GM03348 (cell line): Measurements from ENCODE around the gene TRIM15.
"Not testable (repeated sequence)": the region's sequence is repeated elsewhere in the genome, so short reads cannot be mapped to it uniquely, and the experiment has no call there.

Source experiments
- DNase-seq: peaks from one replicate; pipeline ENCODE4 v3.0.0; 2012; ENCODE audit warnings: low spot score

TRIM15 gene

DNA sequence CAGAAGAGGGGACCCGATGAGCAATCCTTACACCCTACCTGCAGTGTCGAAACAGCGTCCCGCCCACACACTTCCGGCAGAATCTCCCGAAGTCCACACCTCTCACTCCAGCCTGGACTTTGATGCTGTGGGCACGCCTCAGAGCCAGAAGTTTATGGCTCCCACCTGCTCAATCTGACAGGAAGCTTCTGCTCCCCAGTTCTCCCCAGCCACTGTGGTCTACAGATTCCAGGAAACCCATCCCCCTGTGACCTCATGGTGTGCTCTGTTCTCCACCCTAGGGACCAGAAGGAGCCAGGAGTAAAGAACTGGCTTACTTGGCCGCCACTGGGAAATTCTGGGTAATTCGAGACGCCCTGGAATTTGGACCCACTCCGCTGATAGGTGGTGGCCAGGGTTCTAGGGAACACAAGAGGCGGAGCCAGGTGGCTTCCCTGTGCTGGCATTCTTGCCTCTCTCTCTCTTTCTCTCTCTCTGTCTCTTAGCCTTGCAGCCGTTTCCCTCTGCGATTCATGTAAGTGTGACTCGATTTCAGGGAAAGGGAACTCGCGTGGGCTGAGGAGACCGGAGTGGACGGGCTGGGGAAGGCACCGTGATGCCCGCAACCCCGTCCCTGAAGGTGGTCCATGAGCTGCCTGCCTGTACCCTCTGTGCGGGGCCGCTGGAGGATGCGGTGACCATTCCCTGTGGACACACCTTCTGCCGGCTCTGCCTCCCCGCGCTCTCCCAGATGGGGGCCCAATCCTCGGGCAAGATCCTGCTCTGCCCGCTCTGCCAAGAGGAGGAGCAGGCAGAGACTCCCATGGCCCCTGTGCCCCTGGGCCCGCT lies at the start of gene TRIM15:
Gene TRIM15, plus strand, starts transcription at position 457 of the 828 bp plus-strand sequence. Its CDS starts 139 bp downstream, at position 596.
- DNase-seq: no peak

DNA sequence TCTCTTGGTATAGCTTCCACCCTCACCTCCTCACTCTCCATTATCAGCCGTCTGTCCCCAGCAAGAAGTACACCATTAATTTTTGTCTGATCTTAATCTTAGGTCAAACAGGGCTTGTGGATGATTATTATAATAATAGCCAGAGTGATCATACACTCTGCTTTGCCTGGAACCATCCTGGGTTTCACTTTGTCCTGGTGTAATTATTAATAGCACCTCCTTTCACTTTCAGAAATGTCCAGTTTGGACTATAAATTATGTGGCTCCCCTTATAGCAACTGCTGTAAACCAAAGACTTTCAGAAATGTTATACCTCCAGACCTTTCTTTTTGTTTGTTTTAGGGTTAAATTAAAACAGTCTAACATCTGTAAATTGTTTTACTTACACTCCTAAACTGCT lies 49.5 kb upstream of the TRIM15 start:
- no peak for DNase-seq

DNA sequence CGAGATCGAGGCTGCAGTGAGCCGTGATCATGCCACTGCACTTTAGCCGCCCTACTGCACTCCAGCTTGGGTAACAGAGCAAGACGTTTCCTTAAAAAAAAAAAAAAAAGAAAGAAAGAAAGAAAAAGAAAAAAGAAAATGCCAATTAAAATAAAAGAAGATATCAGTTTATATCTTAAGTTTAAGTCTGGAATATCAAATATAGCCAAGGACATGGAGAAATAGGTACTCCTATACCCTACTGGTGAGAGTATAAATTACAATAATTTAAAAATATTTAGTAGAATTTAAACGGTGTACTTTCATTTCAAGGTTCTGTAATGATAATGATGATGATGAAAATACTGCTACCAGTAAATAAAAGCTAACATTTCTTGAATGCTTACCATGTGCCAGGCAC lies 46.6 kb upstream of the TRIM15 start:
- no peak for DNase-seq

GRCh38 chr6:30118691-30119090 lies 44.7 kb upstream of the TRIM15 start:
- not testable (repeated sequence) for DNase-seq

DNA sequence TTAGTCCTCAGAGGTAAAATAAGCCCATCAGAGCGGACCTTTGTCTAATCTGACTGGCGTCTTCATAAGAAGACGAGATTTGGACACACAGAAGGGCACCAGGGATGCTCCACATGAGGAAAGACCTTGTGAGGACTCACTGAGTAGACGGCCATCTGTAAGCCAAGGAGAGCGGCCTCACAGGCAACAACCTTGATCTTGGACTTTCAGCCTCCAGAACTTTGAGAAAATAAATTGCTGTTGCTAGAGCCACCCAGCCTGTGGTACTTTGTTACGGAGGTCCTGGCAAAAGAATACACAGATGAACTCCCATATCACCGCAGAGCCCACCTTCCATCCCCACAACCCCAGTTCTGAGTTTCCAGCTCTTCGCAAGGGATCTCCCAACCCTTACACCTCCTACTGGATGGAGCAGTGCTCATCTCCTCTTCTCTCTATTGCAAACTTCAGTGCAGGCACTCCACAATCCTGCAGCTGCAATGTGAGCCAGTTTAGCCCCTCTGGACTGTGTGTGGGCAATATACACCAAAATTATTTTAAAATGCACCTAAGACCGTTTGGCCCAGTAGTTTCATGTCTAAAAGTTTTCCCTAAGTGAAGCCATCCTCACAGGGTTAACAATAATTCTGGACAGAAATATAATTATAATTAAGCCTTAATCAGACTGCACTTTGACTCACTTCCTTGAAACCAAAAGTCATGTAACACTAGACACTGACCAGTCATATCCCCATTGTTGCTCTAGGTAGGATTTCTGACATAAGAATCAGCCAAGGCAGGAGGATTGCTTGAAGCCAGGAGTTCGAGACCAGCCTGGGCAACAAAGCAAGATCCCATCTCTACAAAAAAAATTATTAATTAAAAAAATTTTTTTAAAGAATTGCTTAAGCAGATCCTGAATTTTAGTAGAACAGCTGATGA lies 41.6 kb upstream of the TRIM15 start:
- DNase-seq: no peak

DNA sequence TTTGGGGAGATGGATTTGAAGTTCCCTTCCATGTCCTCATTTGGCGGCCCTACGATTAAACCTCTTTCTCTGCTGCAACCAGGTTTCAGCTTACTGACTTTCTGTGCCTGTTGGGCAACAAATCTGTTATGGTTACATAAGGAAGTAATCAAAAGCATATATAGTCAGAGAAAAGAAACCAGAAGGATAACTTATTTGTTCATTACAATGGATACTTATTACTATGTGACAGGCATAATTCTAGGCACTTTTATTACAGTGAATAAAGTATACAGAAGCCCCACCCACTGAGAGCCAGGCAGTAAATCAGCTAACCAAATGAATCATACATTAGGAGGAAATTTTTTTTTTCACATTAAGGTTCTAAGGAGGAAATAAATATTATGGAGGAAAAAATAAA lies 40.8 kb upstream of the TRIM15 start:
- no peak for DNase-seq

DNA sequence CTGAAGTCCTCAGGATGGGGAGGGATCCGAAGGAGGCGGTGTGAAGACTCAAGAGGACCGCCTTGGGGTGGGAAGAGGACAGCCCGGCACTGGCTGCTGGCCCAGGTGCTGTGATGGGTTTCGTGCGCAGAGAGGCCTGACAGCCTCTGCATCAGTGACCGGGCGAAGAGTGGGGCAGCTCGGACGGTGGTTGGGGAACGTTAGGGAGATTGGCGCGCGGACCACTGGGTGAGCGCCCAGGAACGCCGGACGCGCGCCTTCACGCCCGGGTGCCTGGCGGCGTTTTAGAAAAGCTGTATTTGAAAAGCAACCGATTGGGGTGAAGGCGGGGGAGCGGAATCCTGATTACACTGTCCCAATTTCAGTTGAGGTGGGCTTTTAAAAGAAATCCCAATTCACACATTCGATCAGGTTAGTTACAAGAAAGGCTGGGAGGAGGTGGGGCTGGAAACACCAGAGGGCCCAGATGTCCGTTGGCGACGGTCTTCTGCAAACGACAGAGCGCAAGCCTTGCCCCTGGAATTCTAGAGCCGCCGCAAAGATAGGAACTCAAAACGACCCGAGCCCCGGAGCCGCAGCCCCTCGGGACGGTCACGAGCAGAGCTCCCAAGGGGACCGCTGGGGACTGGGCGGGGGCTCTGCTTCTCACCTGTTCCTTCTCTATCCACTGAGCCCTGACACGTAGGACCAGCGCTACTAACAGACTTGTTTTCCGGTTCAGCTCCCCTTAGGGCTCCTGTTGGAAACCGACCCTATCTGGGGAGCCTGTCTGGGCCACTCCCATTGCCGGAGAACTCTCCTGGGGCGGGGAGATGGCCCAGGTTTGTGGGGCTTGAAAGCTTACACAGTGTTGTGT lies 35.9 kb upstream of the TRIM15 start:
- no peak for DNase-seq

- no peak for DNase-seq
Measured at GRCh38 chr6:30129265-30130178, 33.8 kb upstream of the TRIM15 start.

- no peak for DNase-seq
Measured at GRCh38 chr6:30130179-30130679, 33.1 kb upstream of the TRIM15 start.

DNA sequence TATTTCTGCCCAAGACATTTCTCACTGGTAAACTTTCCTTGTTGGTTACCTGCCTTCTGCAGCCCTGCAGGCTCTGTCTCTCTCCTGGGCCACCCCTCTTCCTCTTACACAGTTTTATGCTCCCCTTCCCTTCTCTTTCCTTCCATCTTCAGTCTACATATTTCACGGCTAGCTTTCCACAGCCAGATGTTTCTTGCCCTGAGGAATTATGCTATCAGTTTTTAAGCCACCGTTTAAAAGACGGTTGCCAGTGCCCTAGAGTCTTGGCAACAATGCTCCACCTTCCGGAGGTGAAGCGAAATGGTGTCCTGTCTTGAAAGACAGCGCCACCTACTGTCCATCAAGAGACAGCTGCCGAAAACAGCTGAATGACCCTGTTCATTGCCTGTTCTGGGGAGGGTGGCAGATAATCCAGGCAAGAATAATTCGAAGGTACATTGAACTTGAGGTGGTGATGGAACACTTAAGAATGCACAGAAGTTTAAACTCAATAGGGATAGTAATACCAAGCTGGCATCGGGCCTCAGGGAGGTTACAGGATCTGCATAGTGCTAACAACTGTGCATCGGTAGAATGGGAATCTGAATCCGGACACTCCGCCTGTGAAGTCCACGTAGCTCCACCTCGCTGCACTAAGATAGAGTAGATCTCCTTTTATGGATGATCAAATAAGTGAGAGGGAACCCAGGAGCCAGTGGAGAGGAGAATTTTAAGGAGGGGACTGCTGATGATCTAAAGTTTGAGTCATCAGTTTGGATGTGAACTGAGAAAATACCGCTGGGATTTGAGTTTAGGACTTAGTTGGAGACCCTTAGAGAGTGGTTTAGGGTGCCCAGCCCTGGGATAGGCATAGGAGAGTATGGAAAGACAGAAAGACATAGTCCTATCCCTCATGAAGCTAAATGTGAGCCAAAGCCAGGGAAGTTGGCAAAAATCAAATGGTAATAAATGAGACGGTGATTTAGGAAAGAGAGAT lies 32.2 kb upstream of the TRIM15 start:
- peak; percentile 89 for DNase-seq

DNA sequence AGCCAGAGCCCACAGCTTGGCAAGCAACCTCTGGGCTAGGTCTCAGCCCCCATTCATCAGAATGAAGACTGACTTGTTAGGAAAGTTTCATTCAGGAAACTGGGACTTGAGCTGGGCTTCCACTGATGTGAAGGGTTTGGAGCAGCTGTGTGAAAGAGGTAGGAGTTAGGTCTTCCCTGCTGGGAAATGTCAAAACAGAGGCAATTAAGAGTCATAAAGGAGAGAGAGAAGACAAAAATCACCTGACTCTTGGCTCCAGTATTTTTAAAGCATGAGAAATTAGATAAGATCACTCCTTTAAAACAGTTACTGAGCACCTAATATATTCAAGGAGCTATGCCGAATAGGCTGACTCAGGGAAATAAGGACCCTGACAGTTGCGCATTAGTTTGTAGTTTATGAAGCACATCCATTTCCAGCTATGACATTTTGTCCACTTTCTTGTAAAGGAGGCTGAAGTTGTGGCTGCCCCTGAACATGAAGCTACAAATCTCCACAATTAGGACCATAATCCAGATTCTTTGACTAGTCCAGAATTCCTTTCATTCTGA lies 31.3 kb upstream of the TRIM15 start:
- no peak for DNase-seq

GRCh38 chr6:30135147-30135546 lies 28.2 kb upstream of the TRIM15 start:
- DNase-seq: no peak

DNA sequence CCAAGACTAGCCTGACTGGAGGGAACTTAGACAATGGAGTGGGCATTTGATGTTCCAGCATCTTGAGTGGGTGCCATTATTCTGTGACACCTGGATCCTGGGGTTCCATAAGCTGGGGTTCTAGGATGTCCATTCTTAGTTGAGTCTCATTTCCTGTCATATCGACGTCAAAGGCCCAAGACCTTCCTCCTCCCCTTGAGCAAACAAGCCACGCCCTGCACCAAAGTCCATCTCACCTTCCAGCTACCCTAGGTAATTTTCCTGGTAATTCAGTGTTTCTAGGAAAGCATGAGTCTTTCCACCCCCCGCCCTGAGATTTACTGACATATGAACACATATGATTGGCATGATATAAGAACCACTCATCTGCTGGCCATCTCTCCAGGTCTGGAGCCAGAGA lies 27.6 kb upstream of the TRIM15 start, which contains the start of gene TRIM40:
Gene TRIM40, plus strand, starts transcription at position 384 of the 400 bp plus-strand sequence. CDS start 897 bp downstream, outside the sequence.
- DNase-seq: no peak

DNA sequence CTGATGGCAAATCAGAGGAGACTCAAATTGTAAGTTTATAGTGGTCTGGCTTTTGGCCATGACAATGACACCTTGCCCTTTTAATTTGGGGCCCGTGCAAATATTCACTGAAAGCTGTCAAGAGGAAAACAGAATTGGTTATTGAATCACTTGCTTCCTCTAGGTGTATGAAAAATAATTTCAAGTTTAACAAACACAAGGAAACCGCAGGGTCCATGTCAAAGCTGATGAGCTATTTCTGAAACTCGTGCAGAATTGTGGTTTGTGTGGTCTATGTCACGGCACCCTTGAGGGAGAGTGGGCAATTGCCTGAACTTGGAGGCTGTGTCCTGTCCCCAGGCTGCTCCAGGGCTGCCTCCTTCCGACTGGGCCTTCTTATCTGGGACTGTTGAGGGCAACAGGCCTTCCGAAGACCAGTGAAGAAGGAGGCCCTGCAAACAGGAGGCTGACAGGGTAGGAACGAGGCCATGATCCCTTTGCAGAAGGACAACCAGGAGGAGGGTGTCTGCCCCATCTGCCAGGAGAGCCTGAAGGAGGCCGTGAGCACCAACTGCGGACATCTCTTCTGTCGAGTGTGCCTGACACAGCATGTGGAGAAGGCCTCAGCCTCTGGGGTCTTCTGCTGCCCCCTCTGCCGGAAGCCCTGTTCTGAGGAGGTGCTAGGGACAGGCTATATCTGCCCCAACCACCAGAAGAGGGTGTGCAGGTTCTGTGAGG lies 26.6 kb upstream of the TRIM15 start:
- no peak for DNase-seq

DNA sequence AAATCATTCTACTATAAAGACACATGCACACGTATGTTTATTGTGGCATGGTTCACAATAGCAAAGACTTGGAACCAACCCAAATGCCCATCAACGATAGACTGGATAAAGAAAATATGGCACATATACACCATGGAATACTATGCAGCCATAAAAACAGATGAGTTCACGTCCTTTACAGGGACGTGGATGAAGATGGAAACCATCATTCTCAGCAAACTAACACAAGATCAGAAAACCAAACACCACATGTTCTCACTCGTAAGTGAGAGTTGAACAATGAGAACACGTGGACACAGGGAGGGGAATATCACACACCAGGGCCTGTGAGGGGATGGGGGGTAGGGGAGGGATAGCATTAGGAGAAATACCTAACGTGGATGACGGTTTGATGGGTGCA lies 23.1 kb upstream of the TRIM15 start:
- DNase-seq: not testable (repeated sequence)

DNA sequence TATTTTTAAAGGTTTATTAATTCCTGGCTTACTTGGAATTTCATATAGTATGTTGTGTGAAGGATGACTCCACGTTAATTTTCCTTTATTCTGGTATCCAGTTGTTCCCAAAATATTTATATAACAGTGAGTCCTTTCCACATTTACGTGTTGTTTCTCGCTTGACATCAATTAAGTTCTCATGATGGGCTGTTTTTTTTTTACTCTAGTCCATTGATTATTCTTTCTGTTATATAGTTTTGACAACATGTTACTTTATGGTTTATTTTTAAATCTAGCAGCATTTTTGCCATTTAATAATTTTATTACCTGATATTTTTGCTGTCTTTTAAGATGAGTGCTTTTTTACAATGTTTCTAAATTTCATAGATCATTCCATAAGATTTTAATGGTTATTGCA lies 20.7 kb upstream of the TRIM15 start:
- no peak for DNase-seq

GRCh38 chr6:30143780-30144179 lies 19.6 kb upstream of the TRIM15 start:
- DNase-seq: no peak

DNA sequence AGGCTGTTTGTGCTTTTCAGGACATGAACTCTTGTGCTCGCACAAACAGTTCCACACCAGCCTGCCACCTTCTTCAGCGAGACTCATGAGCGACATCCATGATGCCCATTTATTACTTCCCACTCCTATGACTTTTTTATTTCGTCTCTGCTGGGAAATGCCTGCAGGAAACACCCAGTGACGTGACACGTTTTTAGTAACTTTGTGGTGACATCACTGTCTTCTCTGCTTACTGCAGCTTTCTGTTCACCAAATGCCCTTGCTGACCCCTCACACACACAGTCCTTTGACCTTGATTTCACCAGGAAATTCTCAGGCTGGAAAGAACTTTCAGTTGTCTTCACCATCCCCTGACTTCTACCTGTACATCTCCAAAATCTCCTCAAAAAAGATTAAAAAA lies 18.5 kb upstream of the TRIM15 start:
- no peak for DNase-seq
